Cardiac muscle cell (in vitro differentiated cells and primary cell): ENCODE measurements around the gene SNX24. TPM values are rescaled to one million over a fixed set of nuclear protein-coding genes. Genes with fewer than 3 reads are reported as not detected.
"Not testable (repeated sequence)": the region's sequence is repeated elsewhere in the genome, so short reads cannot be mapped to it uniquely, and the experiment has no call there.

Experiments used
- DNase-seq, 2 donors: peaks; one replicate each; pipeline versions ENCODE4 v3.0.0 to v3.0.0-alpha.2; 2010 to 2017; ENCODE audit warnings: low read depth in 1 of 2, low spot score in 1 of 2
- H3K27ac ChIP-seq: fragments of 200-600 bp; sonication (generic); 2 replicates; pipeline ENCODE4 v1.5.1; 2016
- H3K27me3 ChIP-seq: fragments of 200-600 bp; sonication (generic); 2 replicates; pipeline ENCODE4 v1.6.0; 2016; ENCODE audit warnings: control low read depth
- H3K36me3 ChIP-seq: fragments of 200-600 bp; sonication (generic); 2 replicates; pipeline ENCODE4 v1.5.1; 2016; ENCODE audit warnings: control low read depth
- H3K4me1 ChIP-seq: fragments of 200-600 bp; sonication (generic); 2 replicates; pipeline ENCODE4 v1.8.1; 2017; ENCODE audit warnings: low read depth, mild to moderate bottlenecking, mixed run types
- H3K4me3 ChIP-seq: fragments of 200-600 bp; sonication (generic); 2 replicates; pipeline ENCODE4 v1.5.1; 2016; ENCODE audit warnings: mild to moderate bottlenecking
- H3K9me3 ChIP-seq: fragments of 200-600 bp; sonication (generic); 2 replicates; pipeline ENCODE4 v1.5.1; 2017; ENCODE audit warnings: low read depth, mild to moderate bottlenecking, control low read depth
- polyA plus RNA-seq: library from polyadenylated mRNA; unstranded; fragments of >200 nt; fragmentation: Nextera tagmentation; extraction: Ambion mirVana; gene quantifications from 2 replicates; pipeline ENCODE4 v1.2.1, GENCODE V29; 2016
- total RNA-seq: library from RNA; depleted of rRNA; stranded (reverse); fragments of >200 nt; gene quantifications from 2 replicates; pipeline ENCODE4 v1.2.3, GENCODE V29; 2016
- TF ChIP-seq, protein P1 (sequence below): IDR thresholded peaks from 2 replicates; pipeline ENCODE4 v1.5.1; 2012; ENCODE audit warnings: low read depth, mild to moderate bottlenecking, low read length

Gene SNX24
- total and polyA plus RNA-seq, 2 experiments from 2014 or later: 13.4 to 26.5 TPM

DNA sequence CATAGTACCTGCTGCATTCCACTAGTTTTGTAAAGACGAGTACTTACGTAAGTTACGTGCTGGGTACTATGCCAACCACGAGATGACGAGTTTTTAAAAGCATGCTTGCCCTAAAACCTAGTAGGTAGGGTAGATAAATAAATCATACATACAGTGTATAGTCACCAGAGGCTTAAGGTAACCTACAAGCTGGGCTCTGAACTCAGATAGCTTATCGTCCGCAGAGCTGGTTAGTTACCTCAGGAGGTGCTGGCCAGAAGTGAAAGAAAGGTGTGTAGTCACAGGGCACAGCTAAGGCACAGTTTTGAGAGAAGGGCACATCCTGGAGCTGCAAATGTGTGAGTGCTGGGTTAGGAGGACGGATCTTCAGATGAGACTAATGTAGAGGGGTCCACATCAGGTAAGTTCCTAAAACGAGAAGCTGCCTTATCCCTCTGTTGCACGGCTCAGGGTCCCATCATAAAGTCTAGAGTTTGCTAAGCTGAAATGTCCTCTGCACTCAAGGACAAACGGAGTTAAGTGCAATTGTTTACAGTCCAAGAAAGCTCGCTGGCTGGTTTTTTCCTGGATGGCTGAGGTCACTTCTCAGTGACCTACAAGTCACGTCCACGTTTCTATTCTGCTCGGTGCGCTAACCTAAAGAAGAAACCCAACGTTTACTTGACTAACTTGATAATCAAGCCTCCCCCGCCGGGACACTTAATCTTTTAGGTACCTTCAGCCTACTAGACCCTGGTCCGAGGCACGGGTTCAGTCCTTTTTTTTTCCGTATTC is 1.1 kb upstream of the SNX24 start:
- no peaks in the 10 kb centered on the region for H3K9me3 ChIP-seq
- H3K36me3 ChIP-seq: no peaks in the 10 kb centered on the region
- H3K27ac ChIP-seq: peak overlapping the region; percentile 83
- DNase-seq: peak; percentile 3 to 12
- TF ChIP-seq, protein P1, sequence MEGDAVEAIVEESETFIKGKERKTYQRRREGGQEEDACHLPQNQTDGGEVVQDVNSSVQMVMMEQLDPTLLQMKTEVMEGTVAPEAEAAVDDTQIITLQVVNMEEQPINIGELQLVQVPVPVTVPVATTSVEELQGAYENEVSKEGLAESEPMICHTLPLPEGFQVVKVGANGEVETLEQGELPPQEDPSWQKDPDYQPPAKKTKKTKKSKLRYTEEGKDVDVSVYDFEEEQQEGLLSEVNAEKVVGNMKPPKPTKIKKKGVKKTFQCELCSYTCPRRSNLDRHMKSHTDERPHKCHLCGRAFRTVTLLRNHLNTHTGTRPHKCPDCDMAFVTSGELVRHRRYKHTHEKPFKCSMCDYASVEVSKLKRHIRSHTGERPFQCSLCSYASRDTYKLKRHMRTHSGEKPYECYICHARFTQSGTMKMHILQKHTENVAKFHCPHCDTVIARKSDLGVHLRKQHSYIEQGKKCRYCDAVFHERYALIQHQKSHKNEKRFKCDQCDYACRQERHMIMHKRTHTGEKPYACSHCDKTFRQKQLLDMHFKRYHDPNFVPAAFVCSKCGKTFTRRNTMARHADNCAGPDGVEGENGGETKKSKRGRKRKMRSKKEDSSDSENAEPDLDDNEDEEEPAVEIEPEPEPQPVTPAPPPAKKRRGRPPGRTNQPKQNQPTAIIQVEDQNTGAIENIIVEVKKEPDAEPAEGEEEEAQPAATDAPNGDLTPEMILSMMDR: no peak
- H3K4me1 ChIP-seq: peaks cover 14% of the 10 kb centered on the region
- H3K4me3 ChIP-seq: peak overlapping the region; percentile 100
- no peaks in the 10 kb centered on the region for H3K27me3 ChIP-seq

DNA sequence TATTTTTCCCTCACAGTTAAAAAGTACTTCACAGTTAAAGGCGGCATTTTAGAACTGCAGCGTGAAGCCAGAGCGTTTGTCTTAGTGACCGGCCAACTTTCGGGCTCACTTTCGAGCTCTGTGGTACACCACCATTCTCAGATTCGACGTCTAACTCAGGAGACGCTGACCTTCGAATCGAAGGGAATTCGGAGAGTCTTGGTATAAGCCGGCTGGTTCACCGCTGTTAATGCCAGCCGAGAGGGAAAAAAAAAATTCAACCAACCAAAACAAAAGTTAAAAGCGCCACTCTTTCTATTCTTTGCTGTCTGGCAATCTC is 544 bp upstream of the SNX24 start:
- TF ChIP-seq, protein P1: no peak
- H3K4me1 ChIP-seq: peaks cover 14% of the 10 kb centered on the region
- peak overlapping the region; percentile 100 for H3K4me3 ChIP-seq
- peak overlapping the region; percentile 83 for H3K27ac ChIP-seq
- no peaks in the 10 kb centered on the region for H3K36me3 ChIP-seq
- no peak for DNase-seq
- H3K9me3 ChIP-seq: no peaks in the 10 kb centered on the region
- no peaks in the 10 kb centered on the region for H3K27me3 ChIP-seq

DNA sequence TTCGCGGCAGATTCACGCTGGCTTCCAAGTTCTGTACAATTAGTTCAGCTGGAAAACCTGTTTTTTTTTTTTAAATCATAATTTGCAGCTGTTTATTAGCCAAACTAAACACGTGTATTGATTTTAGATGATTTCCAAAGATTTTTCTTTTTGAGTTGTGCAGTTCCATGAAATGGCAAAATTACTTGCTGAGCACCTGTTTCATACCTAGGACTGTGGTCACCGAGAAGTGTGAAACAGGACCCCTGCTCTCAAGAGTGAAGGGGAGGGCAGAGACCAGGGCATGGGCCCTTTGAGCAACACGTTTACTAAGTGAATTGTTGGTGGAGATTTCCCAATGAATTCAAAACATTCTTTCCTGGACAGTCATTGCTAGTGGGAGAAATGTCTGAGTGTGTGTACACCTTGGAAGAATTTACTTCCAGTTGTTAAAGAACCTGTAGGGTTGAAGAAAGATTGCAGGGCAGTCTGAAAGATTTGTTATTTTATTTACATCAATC is 688 bp downstream of the SNX24 start:
- TF ChIP-seq, protein P1: no peak
- Histone ChIP-seq H3K9me3 (no peaks in the 10 kb centered on the region), H3K4me1 (peaks cover 14% of the 10 kb centered on the region), H3K27me3 (no peaks in the 10 kb centered on the region), H3K27ac (peak overlapping the region; percentile 83), H3K36me3 (no peaks in the 10 kb centered on the region), H3K4me3 (peak overlapping the region; percentile 100)
- peak; percentile 45 to 66 for DNase-seq

DNA sequence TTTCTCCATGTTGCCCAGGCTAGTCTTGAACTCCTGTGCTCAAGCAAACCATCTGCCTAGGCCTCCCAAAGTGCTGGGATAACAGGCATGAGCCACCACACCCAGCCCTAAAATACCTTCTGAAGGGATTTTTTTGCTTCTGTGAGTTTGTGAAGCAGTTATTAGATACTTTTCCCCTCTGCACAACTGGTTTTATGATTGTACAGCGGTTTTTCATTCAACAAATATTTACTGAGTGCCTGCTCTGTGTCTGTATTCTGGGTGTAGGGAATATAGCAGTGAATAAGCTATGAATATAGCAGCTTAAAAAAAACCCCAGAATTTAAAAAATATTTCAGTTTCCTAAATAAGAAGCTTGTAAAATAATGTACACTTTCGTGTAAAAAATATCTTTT is 2.3 kb downstream of the SNX24 start:
- no peaks in the 10 kb centered on the region for H3K9me3 ChIP-seq
- H3K4me3 ChIP-seq: no peak overlapping the region
- no peak for DNase-seq
- H3K4me1 ChIP-seq: peaks cover 14% of the 10 kb centered on the region
- H3K27ac ChIP-seq: no peak overlapping the region
- H3K27me3 ChIP-seq: no peaks in the 10 kb centered on the region
- no peaks in the 10 kb centered on the region for H3K36me3 ChIP-seq
- TF ChIP-seq, protein P1: no peak

DNA sequence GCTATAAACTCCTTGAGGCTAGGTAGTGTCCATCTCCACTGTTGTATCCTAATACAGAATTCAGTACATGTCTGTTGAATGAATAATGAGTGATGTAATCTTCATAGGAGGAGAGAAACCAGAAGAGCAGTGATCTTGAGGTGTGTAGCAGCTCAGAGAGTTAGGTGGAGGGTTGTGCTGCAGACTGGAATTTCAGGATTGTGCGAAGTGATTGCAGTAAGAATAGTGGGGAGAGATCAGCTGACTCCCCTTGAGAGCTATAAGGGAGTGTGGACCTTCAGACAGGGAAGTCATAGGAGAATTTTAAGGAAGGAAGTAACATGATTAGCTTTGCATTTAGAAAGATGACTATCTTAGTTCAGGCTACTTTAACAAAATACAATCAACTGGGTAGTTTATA is 4.4 kb downstream of the SNX24 start:
- TF ChIP-seq, protein P1: no peak
- Histone ChIP-seq H3K27ac (no peak overlapping the region), H3K36me3 (no peaks in the 10 kb centered on the region), H3K27me3 (no peaks in the 10 kb centered on the region), H3K4me1 (peaks cover 14% of the 10 kb centered on the region), H3K9me3 (no peaks in the 10 kb centered on the region), H3K4me3 (no peak overlapping the region)
- peak; percentile 13 to 37 for DNase-seq

DNA sequence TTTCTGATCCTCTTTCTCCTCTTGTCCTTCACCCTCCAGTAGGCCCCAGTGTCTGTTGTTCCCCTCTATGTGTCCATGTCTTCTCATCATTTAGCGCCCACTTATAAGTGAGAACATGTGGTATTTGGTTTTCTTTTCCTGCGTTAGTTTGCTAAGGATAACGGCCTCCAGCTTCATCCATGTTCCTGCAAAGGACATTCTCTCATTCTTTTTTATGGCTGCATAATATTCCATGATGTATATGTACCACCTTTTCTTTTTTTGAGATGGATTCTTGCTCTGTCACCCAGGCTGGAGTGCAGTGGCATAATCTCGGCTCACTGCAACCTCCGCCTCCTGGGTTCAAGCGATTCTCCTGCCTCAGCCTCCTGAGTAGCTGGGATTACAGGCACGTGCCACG is 12.1 kb downstream of the SNX24 start:
- not testable (repeated sequence) for DNase-seq, H3K9me3 ChIP-seq, H3K4me1 ChIP-seq, H3K36me3 ChIP-seq, H3K4me3 ChIP-seq, H3K27ac ChIP-seq, H3K27me3 ChIP-seq
